ENCODE results near the gene JOSD1. TPM values are rescaled to one million over a fixed set of nuclear protein-coding genes. Genes with fewer than 3 reads are reported as not detected.

Gene JOSD1
- total and polyA plus RNA-seq, 9 of the 15 experiments (the other 6 are each of a cell fraction or from before 2014, with no cell fraction given) = 8.9 to 39.1 (median 30.4) TPM

DNA sequence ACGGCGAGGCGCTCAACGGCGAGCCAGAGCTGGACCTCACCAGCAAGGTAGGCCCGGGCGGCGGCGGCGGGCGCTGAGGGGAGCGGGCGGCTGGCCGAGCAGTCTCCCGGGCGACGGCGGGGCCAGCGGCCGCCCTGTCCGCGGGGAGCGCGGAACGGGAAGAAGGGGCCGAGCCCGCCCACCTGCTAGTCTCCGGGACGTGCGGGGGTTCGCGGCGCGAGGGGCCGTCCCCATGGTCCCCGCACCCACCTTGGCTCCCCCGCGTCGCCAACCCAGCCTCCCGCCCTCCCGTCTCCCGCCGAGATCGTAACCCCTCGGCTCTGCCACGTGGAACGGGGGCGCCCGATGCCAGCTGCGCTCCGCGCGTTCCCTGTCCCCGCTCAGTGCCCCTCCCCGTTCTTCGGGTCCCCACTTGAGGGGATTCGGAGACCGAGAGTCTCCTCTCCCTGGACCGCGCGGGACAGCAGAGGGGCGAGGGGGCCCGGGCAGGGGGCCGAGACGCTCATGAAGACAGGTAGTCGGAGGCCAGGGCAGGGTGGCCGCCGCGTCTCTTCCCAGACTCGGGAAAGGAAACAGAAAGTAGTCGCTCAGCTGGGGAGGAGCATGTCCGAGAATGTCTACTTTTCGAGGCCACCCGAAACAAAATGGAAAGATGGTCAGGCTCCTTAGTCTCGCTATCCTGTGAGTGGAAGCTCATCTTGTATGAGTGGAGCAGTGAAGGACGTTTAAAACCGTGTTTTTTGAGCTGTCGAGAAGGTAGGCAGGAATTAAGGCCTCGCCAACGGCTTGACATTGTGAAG, 5.6 kb upstream of the JOSD1 start:
- in situ Hi-C loops (cut with MboI) (no loop called here), intact Hi-C loops (cut with micrococcal nuclease) (no loop called here)
- FAIRE-seq (no peak), ATAC-seq (peak; percentile 6), DNase-seq (ENCODE audit: extremely low read depth in 1 of 4, low spot score in 3 of 4) (peak in 2 of 4 experiments; percentile 69 to 71)
- peak overlapping the region; percentile 94 for H3K4me3 ChIP-seq
- no peak overlapping the region for H2AFZ ChIP-seq (ENCODE audit: low read depth, low read length)
- peak overlapping the region; percentile 91 for H3K4me2 ChIP-seq (ENCODE audit: insufficient read depth, low read length)
- H3K27ac ChIP-seq (ENCODE audit: extremely low read depth, low read depth, low read length) = peak overlapping the region; percentile 91
- POLR2A ChIA-PET = interaction anchor here (0.6 to 2.7 kb wide), 14 partner anchors 8 to 158 kb away, joined by 3 to 9 read pairs (median 4); partner anchors contain the start of gene TOMM22
- no peaks in the 10 kb centered on the region for H3K27me3 ChIP-seq (ENCODE audit: control insufficient read depth in 2 of 2, insufficient read depth in 2 of 2, low read length in 2 of 2)
- no peaks in the 10 kb centered on the region for H3K9me1 ChIP-seq (ENCODE audit: control insufficient read depth, insufficient read depth, low read length)
- H3K79me2 ChIP-seq (ENCODE audit: control insufficient read depth, insufficient read depth, low read length) = peaks cover 60% of the 10 kb centered on the region
- CTCF ChIA-PET (ENCODE audit: low intra/inter-chr PET ratio) = no interaction called here
- peaks cover 18% of the 10 kb centered on the region for H4K20me1 ChIP-seq (replicated peaks; ENCODE audit: control insufficient read depth, insufficient read depth, low read length)
- WGBS (ENCODE audit: insufficient coverage, low coverage, missing lambda C conversion rate) = 0% methylated on average over 18 of the region's 80 CpGs
- BruUV-seq (replicated peaks) = no TSS peak
- H3K4me1 ChIP-seq (replicated peaks in 1 of 2; ENCODE audit: control insufficient read depth in 2 of 2, insufficient read depth in 2 of 2, low read length in 2 of 2) = peaks cover 24 to 40% of the 10 kb centered on the region in 2 experiments; a peak in 4 of 5 replicates
- peak overlapping the region; percentile 86 to 97 for H3K9ac ChIP-seq (ENCODE audit: insufficient read depth in 1 of 2, low read depth in 2 of 2, low read length in 2 of 2)
- no peaks in the 10 kb centered on the region for H3K9me3 ChIP-seq (replicated peaks; ENCODE audit: control insufficient read depth, insufficient read depth, low read depth, low read length)
- peaks cover 31% of the 10 kb centered on the region; the same call in 2 of the 3 replicates for H3K36me3 ChIP-seq (ENCODE audit: control insufficient read depth, insufficient read depth, low read length)
- TF ChIP-seq, protein P1, sequence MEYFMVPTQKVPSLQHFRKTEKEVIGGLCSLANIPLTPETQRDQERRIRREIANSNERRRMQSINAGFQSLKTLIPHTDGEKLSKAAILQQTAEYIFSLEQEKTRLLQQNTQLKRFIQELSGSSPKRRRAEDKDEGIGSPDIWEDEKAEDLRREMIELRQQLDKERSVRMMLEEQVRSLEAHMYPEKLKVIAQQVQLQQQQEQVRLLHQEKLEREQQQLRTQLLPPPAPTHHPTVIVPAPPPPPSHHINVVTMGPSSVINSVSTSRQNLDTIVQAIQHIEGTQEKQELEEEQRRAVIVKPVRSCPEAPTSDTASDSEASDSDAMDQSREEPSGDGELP (CRISPR knock-in tag; IDR thresholded peaks at IDR 0.05; ENCODE audit: borderline replicate concordance) = peak; percentile 50; the same call in 1 of the 2 replicates
- TF ChIP-seq SIN3B (IDR thresholded peaks at IDR 0.05; ENCODE audit: low read depth) (0 out of 2 replicates have a peak, but pooled peaks have one; percentile 46), ARID3A (IDR thresholded peaks at IDR 0.05; ENCODE audit: borderline replicate concordance, low read depth, low read length) (no peak), ZBTB17 (CRISPR knock-in tag; IDR thresholded peaks at IDR 0.05) (no peak), ZNF75A (CRISPR knock-in tag; IDR thresholded peaks at IDR 0.05) (no peak), MAFF (IDR thresholded peaks at IDR 0.05; ENCODE audit: low read length) (no peak), EHMT2 (IDR thresholded peaks at IDR 0.05) (no peak), ZBTB1 (CRISPR knock-in tag; IDR thresholded peaks at IDR 0.05; ENCODE audit: borderline replicate concordance, low read depth) (0 out of 2 replicates have a peak, but pooled peaks have one; percentile 50), RB1 (IDR thresholded peaks at IDR 0.05; ENCODE audit: low read depth) (peak; percentile 54; the same call in 1 of the 2 replicates), RAD51 (IDR thresholded peaks at IDR 0.05; ENCODE audit: borderline replicate concordance, low read depth) (no peak), ZNF668 (CRISPR knock-in tag; IDR thresholded peaks at IDR 0.05) (no peak), GATA2 (CRISPR knock-in tag; IDR thresholded peaks at IDR 0.05) (no peak), POLR2AphosphoS5 (IDR thresholded peaks at IDR 0.05; ENCODE audit: control insufficient read depth, insufficient read depth, low read depth, low read length) (0 out of 2 replicates have a peak, but pooled peaks have one; percentile 2)
- TF ChIP-seq, protein P2, sequence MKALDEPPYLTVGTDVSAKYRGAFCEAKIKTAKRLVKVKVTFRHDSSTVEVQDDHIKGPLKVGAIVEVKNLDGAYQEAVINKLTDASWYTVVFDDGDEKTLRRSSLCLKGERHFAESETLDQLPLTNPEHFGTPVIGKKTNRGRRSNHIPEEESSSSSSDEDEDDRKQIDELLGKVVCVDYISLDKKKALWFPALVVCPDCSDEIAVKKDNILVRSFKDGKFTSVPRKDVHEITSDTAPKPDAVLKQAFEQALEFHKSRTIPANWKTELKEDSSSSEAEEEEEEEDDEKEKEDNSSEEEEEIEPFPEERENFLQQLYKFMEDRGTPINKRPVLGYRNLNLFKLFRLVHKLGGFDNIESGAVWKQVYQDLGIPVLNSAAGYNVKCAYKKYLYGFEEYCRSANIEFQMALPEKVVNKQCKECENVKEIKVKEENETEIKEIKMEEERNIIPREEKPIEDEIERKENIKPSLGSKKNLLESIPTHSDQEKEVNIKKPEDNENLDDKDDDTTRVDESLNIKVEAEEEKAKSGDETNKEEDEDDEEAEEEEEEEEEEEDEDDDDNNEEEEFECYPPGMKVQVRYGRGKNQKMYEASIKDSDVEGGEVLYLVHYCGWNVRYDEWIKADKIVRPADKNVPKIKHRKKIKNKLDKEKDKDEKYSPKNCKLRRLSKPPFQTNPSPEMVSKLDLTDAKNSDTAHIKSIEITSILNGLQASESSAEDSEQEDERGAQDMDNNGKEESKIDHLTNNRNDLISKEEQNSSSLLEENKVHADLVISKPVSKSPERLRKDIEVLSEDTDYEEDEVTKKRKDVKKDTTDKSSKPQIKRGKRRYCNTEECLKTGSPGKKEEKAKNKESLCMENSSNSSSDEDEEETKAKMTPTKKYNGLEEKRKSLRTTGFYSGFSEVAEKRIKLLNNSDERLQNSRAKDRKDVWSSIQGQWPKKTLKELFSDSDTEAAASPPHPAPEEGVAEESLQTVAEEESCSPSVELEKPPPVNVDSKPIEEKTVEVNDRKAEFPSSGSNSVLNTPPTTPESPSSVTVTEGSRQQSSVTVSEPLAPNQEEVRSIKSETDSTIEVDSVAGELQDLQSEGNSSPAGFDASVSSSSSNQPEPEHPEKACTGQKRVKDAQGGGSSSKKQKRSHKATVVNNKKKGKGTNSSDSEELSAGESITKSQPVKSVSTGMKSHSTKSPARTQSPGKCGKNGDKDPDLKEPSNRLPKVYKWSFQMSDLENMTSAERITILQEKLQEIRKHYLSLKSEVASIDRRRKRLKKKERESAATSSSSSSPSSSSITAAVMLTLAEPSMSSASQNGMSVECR (CRISPR knock-in tag; IDR thresholded peaks at IDR 0.05) = peak; percentile 79

Data from K562 (cell line).